Mesothelial cell of epicardium (in vitro differentiated cells): ENCODE results near the gene LDB2. TPM values are rescaled to one million over a fixed set of nuclear protein-coding genes. Genes with fewer than 3 reads are reported as not detected.

Experiments
- DNase-seq, 2 experiments: peaks; one replicate each; pipeline ENCODE4 v3.0.0; 2021; ENCODE audit warnings: low spot score in 2 of 2; ENCODE audit not compliant: unreplicated experiment in 2 of 2
- H3K27ac Mint-ChIP-seq: 2 replicates; pipeline ENCODE4 v1.8.0; 2021; ENCODE audit warnings: mixed read lengths
- H3K27me3 Mint-ChIP-seq: 2 replicates; pipeline ENCODE4 v1.8.0; 2021; ENCODE audit warnings: low read depth, mixed read lengths
- H3K36me3 Mint-ChIP-seq: 2 replicates; pipeline ENCODE4 v1.8.0; 2021; ENCODE audit warnings: mixed read lengths
- H3K4me1 Mint-ChIP-seq: 2 replicates; pipeline ENCODE4 v1.8.0; 2021; ENCODE audit warnings: mixed read lengths
- H3K4me3 Mint-ChIP-seq: 2 replicates; pipeline ENCODE4 v1.8.0; 2021; ENCODE audit warnings: mild to moderate bottlenecking, moderate library complexity, mixed read lengths
- H3K9me3 Mint-ChIP-seq: 2 replicates; pipeline ENCODE4 v1.8.0; 2021; ENCODE audit warnings: mixed read lengths
- CTCF ChIP-seq: fragments of 200-600 bp; sonication (generic); IDR thresholded peaks from one replicate; pipeline ENCODE4 v1.5.0; 2021; ENCODE audit warnings: antibody characterized with exemption; ENCODE audit not compliant: unreplicated experiment
- total RNA-seq: library from RNA; stranded (reverse); gene quantifications from 3 replicates; pipeline ENCODE4 v1.2.1, GENCODE V29; 2021

Gene LDB2
- total RNA-seq, 1 donor from 2014 or later = 7.6 TPM

DNA sequence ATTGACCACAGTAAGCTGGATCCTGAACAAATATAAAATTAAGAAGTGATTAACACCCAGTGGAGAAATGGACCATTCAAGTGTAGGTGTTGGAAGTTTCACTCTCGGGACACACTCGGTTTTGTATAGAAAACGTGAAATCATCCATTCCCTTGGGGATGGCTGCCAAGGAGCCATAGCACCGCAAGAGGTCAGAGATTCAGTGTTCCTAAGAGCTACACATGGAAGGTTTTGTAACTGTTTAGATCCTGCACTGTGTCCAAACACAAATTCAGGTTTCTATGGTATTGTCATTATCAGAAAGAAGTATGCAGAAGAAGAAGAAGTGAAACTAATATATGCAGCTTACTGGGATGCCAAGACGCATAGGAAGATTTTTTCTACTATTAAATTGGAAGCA lies 281.0 kb downstream of the LDB2 start:
- TF ChIP-seq CTCF = no peak
- Mint-ChIP-seq H3K4me3 (no peak overlapping the region), H3K4me1 (peaks cover 5% of the 10 kb centered on the region), H3K27me3 (no peaks in the 10 kb centered on the region), H3K9me3 (peaks cover 11% of the 10 kb centered on the region), H3K36me3 (no peaks in the 10 kb centered on the region), H3K27ac (no peak overlapping the region)
- no peak for DNase-seq

DNA sequence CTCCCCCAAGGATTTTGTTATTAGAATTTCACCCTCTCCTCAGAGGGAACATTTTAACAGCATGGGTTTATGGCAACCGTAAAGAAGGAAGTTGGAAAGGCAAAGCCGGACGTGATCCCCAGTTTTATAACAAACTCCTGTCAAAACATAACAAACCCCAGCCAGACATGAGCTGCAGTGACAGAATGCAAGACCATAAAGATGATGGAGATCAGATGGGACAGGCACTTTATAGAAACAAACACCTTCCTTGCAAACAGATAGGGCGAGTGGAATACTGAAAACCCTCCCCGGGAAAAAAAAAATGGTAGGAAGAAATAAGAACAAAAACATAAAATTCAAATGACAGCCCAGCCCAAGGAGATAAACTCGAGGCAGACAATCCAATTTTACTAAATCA lies 281.4 kb downstream of the LDB2 start:
- no peak overlapping the region for H3K4me3 Mint-ChIP-seq
- H3K4me1 Mint-ChIP-seq = peaks cover under 1% of the 10 kb centered on the region
- no peak for TF ChIP-seq CTCF
- H3K9me3 Mint-ChIP-seq = peaks cover 15% of the 10 kb centered on the region
- no peaks in the 10 kb centered on the region for H3K36me3 Mint-ChIP-seq
- no peak for DNase-seq
- H3K27me3 Mint-ChIP-seq = no peaks in the 10 kb centered on the region
- no peak overlapping the region for H3K27ac Mint-ChIP-seq

- H3K27me3 Mint-ChIP-seq = no peaks in the 10 kb centered on the region
- DNase-seq = no peak
- no peak overlapping the region for H3K4me3 Mint-ChIP-seq
- H3K4me1 Mint-ChIP-seq = no peaks in the 10 kb centered on the region
- no peaks in the 10 kb centered on the region for H3K36me3 Mint-ChIP-seq
- H3K27ac Mint-ChIP-seq = no peak overlapping the region
- TF ChIP-seq CTCF = no peak
- peaks cover 31% of the 10 kb centered on the region for H3K9me3 Mint-ChIP-seq
Observed at GRCh38 chr4:16609170-16609758, 289.2 kb downstream of the LDB2 start.

DNA sequence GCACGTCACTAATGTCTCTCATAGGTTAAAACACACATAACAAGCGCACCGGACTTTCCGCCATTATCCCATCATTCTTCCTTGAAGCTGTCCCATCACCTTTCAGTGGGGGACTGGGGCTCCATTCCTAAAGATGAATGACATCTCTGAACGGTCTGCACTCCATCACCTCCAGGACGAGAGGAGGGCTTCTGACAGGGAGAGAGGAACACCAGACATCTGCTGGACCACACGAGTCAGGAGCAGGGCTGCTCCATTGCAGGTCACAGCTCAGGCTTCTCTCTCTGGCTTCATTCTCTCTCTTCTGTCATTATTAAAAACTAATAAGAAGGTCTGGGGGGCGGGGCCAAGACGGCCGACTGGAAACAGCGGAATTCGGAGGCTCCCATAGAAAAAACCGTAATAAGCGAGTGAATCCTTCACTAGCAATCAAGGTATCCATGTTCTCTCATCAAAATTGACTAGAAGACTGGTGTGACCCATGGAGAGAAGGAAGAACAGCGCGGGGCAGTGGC lies 289.8 kb downstream of the LDB2 start:
- Mint-ChIP-seq H3K36me3 (no peaks in the 10 kb centered on the region), H3K4me3 (no peak overlapping the region), H3K4me1 (no peaks in the 10 kb centered on the region), H3K27me3 (no peaks in the 10 kb centered on the region), H3K27ac (no peak overlapping the region), H3K9me3 (peaks cover 25% of the 10 kb centered on the region)
- no peak for DNase-seq
- TF ChIP-seq CTCF = no peak

DNA sequence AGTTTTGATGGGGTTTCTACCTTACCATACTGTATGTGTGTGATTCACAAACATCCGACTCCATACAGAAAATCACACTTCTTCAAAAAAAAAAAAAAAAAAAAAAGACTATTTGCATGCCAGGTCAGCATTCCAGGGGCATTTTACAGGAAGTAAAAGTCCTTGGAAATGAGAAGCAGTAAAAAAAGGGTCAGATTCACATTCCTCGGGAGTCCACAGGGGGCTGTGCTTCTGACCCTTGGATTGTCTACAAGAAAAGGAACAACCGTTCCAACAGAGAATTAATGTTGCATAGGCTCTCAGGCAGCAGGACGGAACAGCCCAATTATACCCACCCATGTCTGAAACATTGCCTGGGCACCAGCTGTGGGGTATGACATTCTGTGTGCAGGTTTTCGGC lies 290.3 kb downstream of the LDB2 start:
- H3K36me3 Mint-ChIP-seq = no peaks in the 10 kb centered on the region
- TF ChIP-seq CTCF = no peak
- no peak overlapping the region for H3K4me3 Mint-ChIP-seq
- H3K27me3 Mint-ChIP-seq = no peaks in the 10 kb centered on the region
- peaks cover 21% of the 10 kb centered on the region for H3K9me3 Mint-ChIP-seq
- H3K27ac Mint-ChIP-seq = no peak overlapping the region
- DNase-seq = no peak
- H3K4me1 Mint-ChIP-seq = no peaks in the 10 kb centered on the region
